GM12878 (cell line): ENCODE measurements around the gene TM4SF18. TPM values are rescaled to one million over a fixed set of nuclear protein-coding genes. Genes with fewer than 3 reads are reported as not detected.

Source experiments
- ATAC-seq: fragments of 200-7000 bp; cut with Tn5 transposase; 3 replicates; pipeline ENCODE4 v1.9.1; 2020; ENCODE audit warnings: mild to moderate bottlenecking, moderate library complexity
- BruUV-seq: library from RNA; stranded (reverse); fragments of 400-500 nt; replicated peaks from 2 replicates; lab custom pipeline; 2021; lab: Mats Ljungman, UMichigan
- CTCF ChIA-PET: fragments of 300-600 bp; sonication (Branson Sonifier 250); formaldehyde crosslinking; extraction: SDS; loops from one replicate; lab custom pipeline; 2021; ENCODE audit warnings: inconsistent platforms; lab: Yijun Ruan, JAX
- POLR2A ChIA-PET: fragments of 350-600 bp; formaldehyde crosslinking; extraction: SDS; loops from one replicate; lab custom pipeline; 2021; ENCODE audit warnings: inconsistent platforms; lab: Charles Lee
- RAD21 ChIA-PET: fragments of 300-600 bp; sonication (Branson Sonifier 250); formaldehyde crosslinking; loops from one replicate; lab custom pipeline; 2023; ENCODE audit warnings: antibody characterized with exemption; ENCODE audit not compliant: unreplicated experiment; lab: Charles Lee
- SMC1A ChIA-PET: fragments of 300-600 bp; sonication (Branson Sonifier 250); formaldehyde crosslinking; loops from one replicate; lab custom pipeline; 2023; ENCODE audit not compliant: unreplicated experiment, uncharacterized antibody; lab: Charles Lee
- DNase-seq: peaks from one replicate; pipeline ENCODE4 v3.0.0-alpha.2; 2011; ENCODE audit warnings: low read depth, low spot score
- FAIRE-seq: peaks from 3 replicates; lab custom pipeline; 2011; peaks lifted over from hg19 to GRCh38; lab: Jason Lieb, UNC
- H2AFZ ChIP-seq: 2 replicates; pipeline ENCODE4 v1.6.0; 2011; ENCODE audit warnings: low read depth, low read length, control low read depth; ENCODE audit not compliant: control insufficient read depth
- H3K27ac ChIP-seq: 2 replicates; pipeline ENCODE4 v1.5.1; 2011; ENCODE audit warnings: control low read depth; ENCODE audit not compliant: control insufficient read depth, insufficient read depth
- H3K27me3 ChIP-seq, 2 experiments: replicated peaks in 1 of 2; 2 replicates each; pipeline versions ENCODE4 v1.6.0 to v1.6.1; 2011; ENCODE audit warnings: low read length in 1 of 2; ENCODE audit not compliant: control insufficient read depth in 2 of 2, insufficient read depth in 2 of 2
- H3K36me3 ChIP-seq, 2 experiments: 2 replicates each; pipeline ENCODE4 v1.5.1; 2011; ENCODE audit warnings: low read length in 1 of 2; ENCODE audit not compliant: control insufficient read depth in 2 of 2, insufficient read depth in 2 of 2
- H3K4me1 ChIP-seq: 2 replicates; pipeline ENCODE4 v1.6.1; 2011; ENCODE audit warnings: mild to moderate bottlenecking, low read length, moderate library complexity, mixed read lengths; ENCODE audit not compliant: control insufficient read depth, insufficient read depth
- H3K4me2 ChIP-seq: 2 replicates; pipeline ENCODE4 v1.6.0; 2011; ENCODE audit warnings: control low read depth; ENCODE audit not compliant: control insufficient read depth, insufficient read depth
- H3K4me3 ChIP-seq: fragments of 200-600 bp; sonication (generic); 2 replicates; pipeline ENCODE4 v1.5.1; 2016
- H3K79me2 ChIP-seq: 2 replicates; pipeline ENCODE4 v1.6.0; 2011; ENCODE audit warnings: low read length; ENCODE audit not compliant: control insufficient read depth, insufficient read depth
- H3K9ac ChIP-seq: 2 replicates; pipeline ENCODE4 v1.8.0; 2011; ENCODE audit warnings: low read length, control low read depth, mixed read lengths; ENCODE audit not compliant: control insufficient read depth, insufficient read depth
- H3K9me3 ChIP-seq: replicated peaks from 3 replicates; pipeline ENCODE4 v1.5.1; 2011; ENCODE audit warnings: mild to moderate bottlenecking, low read length; ENCODE audit not compliant: control insufficient read depth, insufficient read depth
- H4K20me1 ChIP-seq: 2 replicates; pipeline ENCODE4 v1.6.0; 2011; ENCODE audit not compliant: control insufficient read depth, insufficient read depth
- HCFC1 ChIP-seq: fragments of 150-350 bp; IDR thresholded peaks from 2 replicates; pipeline ENCODE4 v1.6.1; 2014; ENCODE audit warnings: low read length
- IRF3 ChIP-seq: fragments of 450-650 bp; IDR thresholded peaks from 2 replicates; pipeline ENCODE4 v1.6.1; 2014; ENCODE audit warnings: mild to moderate bottlenecking
- KDM1A ChIP-seq: fragments of 200-600 bp; sonication (generic); IDR thresholded peaks from 2 replicates; pipeline ENCODE4 v1.6.1; 2016; ENCODE audit warnings: borderline replicate concordance
- PML ChIP-seq: IDR thresholded peaks from 2 replicates; pipeline ENCODE4 v1.6.1; 2012; ENCODE audit warnings: low read length, inconsistent platforms
- SP1 ChIP-seq: IDR thresholded peaks from one replicate; pipeline ENCODE4 v1.6.1; 2011; ENCODE audit warnings: low read depth, low read length
- WGBS: methylation state at CpG from one replicate; pipeline ENCODE4 v1.1.6; 2016; ENCODE audit warnings: low lambda C conversion rate; ENCODE audit not compliant: insufficient replicate concordance, insufficient coverage; ENCODE audit errors: missing lambda C conversion rate; 5-methylcytosine and 5-hydroxymethylcytosine counted together
- in situ Hi-C: fragments of 300-500 bp; cut with MboI; formaldehyde crosslinking; loops from 9 replicates; pipeline ENCODE4 v1.14.3; 2018; ENCODE audit warnings: mixed read lengths
- intact Hi-C: fragments of 100-400 bp; cut with micrococcal nuclease; formaldehyde crosslinking; loops from one replicate; pipeline ENCODE4 v1.14.2; 2022; ENCODE audit not compliant: unreplicated experiment
- polyA plus RNA-seq, 11 experiments: library from polyadenylated mRNA; depleted of rRNA in 4 of 11; unstranded in 6 of 11; stranded (reverse) in 5 of 11; fragments of >200 nt; fragmentation: Nextera tagmentation in 4 of 11; fragmentation: Illumina TruSeq in 1 of 11; extraction: Ambion mirVana in 4 of 11; extraction: Trizol in 1 of 11; gene quantifications; 1 replicate in 1 of 11; 2 replicates in 10 of 11; pipeline versions ENCODE4 v1.2.1 to v1.2.3, GENCODE V29; 2011 to 2016; ENCODE audit warnings: inconsistent platforms in 2 of 11, missing spikeins in 2 of 11, low read depth in 1 of 11
- total RNA-seq, 4 experiments: library from RNA; depleted of rRNA in 3 of 4; stranded (reverse); fragments of >200 nt in 3 of 4; fragmentation: Illumina TruSeq in 1 of 4; extraction: Trizol in 1 of 4; gene quantifications; 2 replicates each; pipeline versions ENCODE4 v1.2.1 to v1.2.3, GENCODE V29; 2013 to 2021

Gene TM4SF18
- total and polyA plus RNA-seq, 10 of the 15 experiments (the other 5 are each of a cell fraction or from before 2014, with no cell fraction given): 0.01 TPM; not detected in 9

- TF ChIP-seq SP1 (no peak), KDM1A (no peak), HCFC1 (no peak), IRF3 (no peak), PML (no peak)
- TF ChIP-seq, all 136 proteins: peak for 0
- BruUV-seq: no TSS peak
- H3K36me3 ChIP-seq: no peaks in the 10 kb centered on the region
- POLR2A ChIA-PET: no interaction called here
- in situ Hi-C loops: no loop called here
- no peak for FAIRE-seq
- WGBS: 30% methylated on average over 7 of the region's 7 CpGs
- no peaks in the 10 kb centered on the region for H4K20me1 ChIP-seq
- H3K9ac ChIP-seq: no peak overlapping the region
- no peaks in the 10 kb centered on the region for H3K4me1 ChIP-seq
- intact Hi-C loops: no loop called here
- no peak overlapping the region for H2AFZ ChIP-seq
- CTCF ChIA-PET: interaction anchor here (1.0 kb wide), 1 partner anchor 105 kb away, joined by 3 read pairs; no protein-coding TSS in a partner anchor
- SMC1A ChIA-PET: no interaction called here
- H3K4me2 ChIP-seq: no peak overlapping the region
- DNase-seq: no peak
- no peaks in the 10 kb centered on the region for H3K79me2 ChIP-seq
- H3K4me3 ChIP-seq: no peak overlapping the region
- H3K27ac ChIP-seq: no peak overlapping the region
- RAD21 ChIA-PET: no interaction called here
- H3K27me3 ChIP-seq: no peaks in the 10 kb centered on the region; a peak in 1 of 4 replicates
- no peaks in the 10 kb centered on the region for H3K9me3 ChIP-seq
- no peak for ATAC-seq
Observed at GRCh38 chr3:149371001-149371722, 37.7 kb upstream of the TM4SF18 start.
